ENCODE results near the gene ACOT6. TPM values are rescaled to one million over a fixed set of nuclear protein-coding genes. Genes with fewer than 3 reads are reported as not detected.

Gene ACOT6
- total and polyA plus RNA-seq, 9 of the 15 experiments (the other 6 are each of a cell fraction or from before 2014, with no cell fraction given), result not detected

DNA sequence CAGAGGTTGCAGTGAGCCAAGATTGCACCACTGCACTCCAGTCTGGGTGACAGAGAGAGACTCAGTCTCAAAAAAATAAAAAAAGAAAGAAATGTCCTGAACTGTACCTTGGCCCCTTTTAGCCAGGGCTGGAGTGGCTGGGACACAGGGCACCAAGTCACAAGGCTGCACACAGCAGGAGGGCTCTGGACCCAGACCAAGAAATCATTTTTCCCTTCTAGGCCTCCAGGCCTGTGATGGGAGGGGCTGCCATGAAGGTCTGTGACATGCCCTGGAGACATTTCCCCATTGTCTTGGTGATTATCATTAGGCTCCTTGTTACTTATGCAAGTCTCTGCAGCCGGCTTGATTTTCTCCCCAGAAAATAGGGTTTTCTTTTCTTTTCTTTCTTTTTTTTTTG is 5.1 kb upstream of the ACOT6 start (continued):
- TF ChIP-seq, protein P1, sequence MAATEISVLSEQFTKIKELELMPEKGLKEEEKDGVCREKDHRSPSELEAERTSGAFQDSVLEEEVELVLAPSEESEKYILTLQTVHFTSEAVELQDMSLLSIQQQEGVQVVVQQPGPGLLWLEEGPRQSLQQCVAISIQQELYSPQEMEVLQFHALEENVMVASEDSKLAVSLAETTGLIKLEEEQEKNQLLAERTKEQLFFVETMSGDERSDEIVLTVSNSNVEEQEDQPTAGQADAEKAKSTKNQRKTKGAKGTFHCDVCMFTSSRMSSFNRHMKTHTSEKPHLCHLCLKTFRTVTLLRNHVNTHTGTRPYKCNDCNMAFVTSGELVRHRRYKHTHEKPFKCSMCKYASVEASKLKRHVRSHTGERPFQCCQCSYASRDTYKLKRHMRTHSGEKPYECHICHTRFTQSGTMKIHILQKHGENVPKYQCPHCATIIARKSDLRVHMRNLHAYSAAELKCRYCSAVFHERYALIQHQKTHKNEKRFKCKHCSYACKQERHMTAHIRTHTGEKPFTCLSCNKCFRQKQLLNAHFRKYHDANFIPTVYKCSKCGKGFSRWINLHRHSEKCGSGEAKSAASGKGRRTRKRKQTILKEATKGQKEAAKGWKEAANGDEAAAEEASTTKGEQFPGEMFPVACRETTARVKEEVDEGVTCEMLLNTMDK (IDR thresholded peaks at IDR 0.05; ENCODE audit: borderline replicate concordance, insufficient read depth, low read depth, low read length, poor library complexity, severe bottlenecking), result no peak
- TF ChIP-seq, protein P2, sequence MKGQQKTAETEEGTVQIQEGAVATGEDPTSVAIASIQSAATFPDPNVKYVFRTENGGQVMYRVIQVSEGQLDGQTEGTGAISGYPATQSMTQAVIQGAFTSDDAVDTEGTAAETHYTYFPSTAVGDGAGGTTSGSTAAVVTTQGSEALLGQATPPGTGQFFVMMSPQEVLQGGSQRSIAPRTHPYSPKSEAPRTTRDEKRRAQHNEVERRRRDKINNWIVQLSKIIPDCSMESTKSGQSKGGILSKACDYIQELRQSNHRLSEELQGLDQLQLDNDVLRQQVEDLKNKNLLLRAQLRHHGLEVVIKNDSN (CRISPR knock-in tag; IDR thresholded peaks at IDR 0.05), result no peak
- no peak for TF ChIP-seq HSF4 (CRISPR knock-in tag; IDR thresholded peaks at IDR 0.05; ENCODE audit: borderline replicate concordance)
- no peak for TF ChIP-seq ESRRB (CRISPR knock-in tag; IDR thresholded peaks at IDR 0.05; ENCODE audit: borderline replicate concordance)

DNA sequence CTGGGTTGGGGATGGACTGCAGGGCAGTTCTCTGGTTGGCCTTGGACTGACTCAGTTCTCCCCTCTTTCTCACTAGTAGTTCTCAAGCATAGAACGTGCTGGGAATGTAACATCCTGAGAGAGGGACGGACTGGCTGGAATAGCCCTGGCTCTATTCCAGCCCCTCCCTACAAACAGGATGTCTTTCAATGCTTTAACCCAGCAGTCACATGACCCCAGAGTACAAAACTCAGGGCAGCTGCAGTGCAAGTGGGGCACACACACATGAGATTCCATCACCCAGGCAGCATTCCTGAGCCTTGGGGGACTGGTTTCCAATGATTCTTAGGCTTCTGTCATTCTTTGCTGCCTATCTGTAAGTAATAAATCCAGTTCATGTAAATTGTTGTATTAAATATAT is 1.6 kb upstream of the ACOT6 start:
- H3K27ac ChIP-seq (ENCODE audit: extremely low read depth, low read depth, low read length), result no peak overlapping the region
- BruUV-seq (replicated peaks), result no TSS peak
- 8% methylated on average over 2 of the region's 2 CpGs for WGBS (ENCODE audit: insufficient coverage, low coverage, missing lambda C conversion rate)
- CTCF ChIA-PET (ENCODE audit: low intra/inter-chr PET ratio), result no interaction called here
- DNase-seq (ENCODE audit: extremely low read depth in 1 of 4, low spot score in 3 of 4), result peak in 1 of 4 experiments; percentile 13
- H3K27me3 ChIP-seq (ENCODE audit: control insufficient read depth in 2 of 2, insufficient read depth in 2 of 2, low read length in 2 of 2), result no peaks in the 10 kb centered on the region
- no peaks in the 10 kb centered on the region for H3K9me1 ChIP-seq (ENCODE audit: control insufficient read depth, insufficient read depth, low read length)
- in situ Hi-C loops (cut with MboI), result no loop called here
- no peaks in the 10 kb centered on the region for H3K79me2 ChIP-seq (ENCODE audit: control insufficient read depth, insufficient read depth, low read length)
- intact Hi-C loops (cut with micrococcal nuclease), result no loop called here
- no peaks in the 10 kb centered on the region for H4K20me1 ChIP-seq (replicated peaks; ENCODE audit: control insufficient read depth, insufficient read depth, low read length)
- no peak overlapping the region for H2AFZ ChIP-seq (ENCODE audit: low read depth, low read length)
- H3K36me3 ChIP-seq (ENCODE audit: control insufficient read depth, insufficient read depth, low read length), result no peaks in the 10 kb centered on the region
- no peak overlapping the region for H3K4me3 ChIP-seq
- H3K9ac ChIP-seq (ENCODE audit: insufficient read depth in 1 of 2, low read depth in 2 of 2, low read length in 2 of 2), result no peak overlapping the region
- POLR2A ChIA-PET, result no interaction called here
- peak; percentile 92 for TF ChIP-seq ZNF224 (CRISPR knock-in tag; IDR thresholded peaks at IDR 0.05)
- TF ChIP-seq, protein P3, sequence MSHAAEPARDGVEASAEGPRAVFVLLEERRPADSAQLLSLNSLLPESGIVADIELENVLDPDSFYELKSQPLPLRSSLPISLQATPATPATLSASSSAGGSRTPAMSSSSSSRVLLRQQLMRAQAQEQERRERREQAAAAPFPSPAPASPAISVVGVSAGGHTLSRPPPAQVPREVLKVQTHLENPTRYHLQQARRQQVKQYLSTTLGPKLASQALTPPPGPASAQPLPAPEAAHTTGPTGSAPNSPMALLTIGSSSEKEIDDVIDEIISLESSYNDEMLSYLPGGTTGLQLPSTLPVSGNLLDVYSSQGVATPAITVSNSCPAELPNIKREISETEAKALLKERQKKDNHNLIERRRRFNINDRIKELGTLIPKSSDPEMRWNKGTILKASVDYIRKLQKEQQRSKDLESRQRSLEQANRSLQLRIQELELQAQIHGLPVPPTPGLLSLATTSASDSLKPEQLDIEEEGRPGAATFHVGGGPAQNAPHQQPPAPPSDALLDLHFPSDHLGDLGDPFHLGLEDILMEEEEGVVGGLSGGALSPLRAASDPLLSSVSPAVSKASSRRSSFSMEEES (CRISPR knock-in tag; IDR thresholded peaks at IDR 0.05), result peak; percentile 30; the same call in 1 of the 2 replicates
- TF ChIP-seq, protein P4, sequence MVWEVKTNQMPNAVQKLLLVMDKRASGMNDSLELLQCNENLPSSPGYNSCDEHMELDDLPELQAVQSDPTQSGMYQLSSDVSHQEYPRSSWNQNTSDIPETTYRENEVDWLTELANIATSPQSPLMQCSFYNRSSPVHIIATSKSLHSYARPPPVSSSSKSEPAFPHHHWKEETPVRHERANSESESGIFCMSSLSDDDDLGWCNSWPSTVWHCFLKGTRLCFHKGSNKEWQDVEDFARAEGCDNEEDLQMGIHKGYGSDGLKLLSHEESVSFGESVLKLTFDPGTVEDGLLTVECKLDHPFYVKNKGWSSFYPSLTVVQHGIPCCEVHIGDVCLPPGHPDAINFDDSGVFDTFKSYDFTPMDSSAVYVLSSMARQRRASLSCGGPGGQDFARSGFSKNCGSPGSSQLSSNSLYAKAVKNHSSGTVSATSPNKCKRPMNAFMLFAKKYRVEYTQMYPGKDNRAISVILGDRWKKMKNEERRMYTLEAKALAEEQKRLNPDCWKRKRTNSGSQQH (CRISPR knock-in tag; IDR thresholded peaks at IDR 0.05), result no peak
- H3K4me2 ChIP-seq (ENCODE audit: insufficient read depth, low read length), result no peak overlapping the region
- peaks cover 0 to 10% of the 10 kb centered on the region in 2 experiments; a peak in 2 of 5 replicates for H3K4me1 ChIP-seq (replicated peaks in 1 of 2; ENCODE audit: control insufficient read depth in 2 of 2, insufficient read depth in 2 of 2, low read length in 2 of 2)
- no peaks in the 10 kb centered on the region for H3K9me3 ChIP-seq (replicated peaks; ENCODE audit: control insufficient read depth, insufficient read depth, low read depth, low read length)
- no peak for ATAC-seq
- no peak for FAIRE-seq
